Measurements from ENCODE around the gene SLC2A11.

DNA sequence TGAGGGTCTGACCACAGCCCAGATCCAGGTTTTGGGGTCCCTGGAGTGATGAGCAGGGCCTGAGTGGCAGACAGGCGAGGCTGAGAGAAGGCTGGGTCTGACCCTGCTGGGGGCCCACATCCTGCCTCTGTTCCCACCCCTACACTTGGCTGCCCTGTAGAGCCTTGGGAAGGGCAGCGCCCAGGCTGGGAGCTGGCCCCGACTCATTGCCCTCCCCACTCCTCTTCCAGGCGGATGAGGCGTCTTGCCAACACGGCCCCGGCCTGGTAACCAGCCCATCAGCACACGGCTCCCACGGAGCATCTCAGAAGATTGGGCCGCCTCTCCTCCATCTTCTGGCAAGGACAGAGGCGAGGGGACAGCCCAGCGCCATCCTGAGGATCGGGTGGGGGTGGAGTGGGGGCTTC is 23.8 kb upstream of the SLC2A11 start:
- TF ChIP-seq, protein P1, sequence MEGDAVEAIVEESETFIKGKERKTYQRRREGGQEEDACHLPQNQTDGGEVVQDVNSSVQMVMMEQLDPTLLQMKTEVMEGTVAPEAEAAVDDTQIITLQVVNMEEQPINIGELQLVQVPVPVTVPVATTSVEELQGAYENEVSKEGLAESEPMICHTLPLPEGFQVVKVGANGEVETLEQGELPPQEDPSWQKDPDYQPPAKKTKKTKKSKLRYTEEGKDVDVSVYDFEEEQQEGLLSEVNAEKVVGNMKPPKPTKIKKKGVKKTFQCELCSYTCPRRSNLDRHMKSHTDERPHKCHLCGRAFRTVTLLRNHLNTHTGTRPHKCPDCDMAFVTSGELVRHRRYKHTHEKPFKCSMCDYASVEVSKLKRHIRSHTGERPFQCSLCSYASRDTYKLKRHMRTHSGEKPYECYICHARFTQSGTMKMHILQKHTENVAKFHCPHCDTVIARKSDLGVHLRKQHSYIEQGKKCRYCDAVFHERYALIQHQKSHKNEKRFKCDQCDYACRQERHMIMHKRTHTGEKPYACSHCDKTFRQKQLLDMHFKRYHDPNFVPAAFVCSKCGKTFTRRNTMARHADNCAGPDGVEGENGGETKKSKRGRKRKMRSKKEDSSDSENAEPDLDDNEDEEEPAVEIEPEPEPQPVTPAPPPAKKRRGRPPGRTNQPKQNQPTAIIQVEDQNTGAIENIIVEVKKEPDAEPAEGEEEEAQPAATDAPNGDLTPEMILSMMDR (conservative IDR thresholded peaks at IDR 0.05; ENCODE audit: low read length) = no peak
- TF ChIP-seq EZH2phosphoT487 (IDR thresholded peaks at IDR 0.05; ENCODE audit: borderline replicate concordance, low read depth, low read length) = no peak

All from OCI-LY7 (cell line).